A549 (cell line): ENCODE measurements around the gene AP3B2. TPM values are rescaled to one million over a fixed set of nuclear protein-coding genes. Genes with fewer than 3 reads are reported as not detected.

Experiments
- ATAC-seq, 2 experiments: fragments of 200-7000 bp in 1 of 2; fragments of >200 bp in 1 of 2; cut with Nextera tagmentation in 1 of 2; cut with Tn5 transposase in 1 of 2; 3 replicates each; pipeline versions ENCODE4 v1.8.0 to v1.9.1; 2018 to 2020; ENCODE audit warnings: mild to moderate bottlenecking in 1 of 2, moderate library complexity in 1 of 2
- CTCF ChIA-PET: fragments of 300-600 bp; sonication (Branson Sonifier 250); formaldehyde crosslinking; extraction: SDS; loops from one replicate; lab custom pipeline; 2021; ENCODE audit warnings: antibody characterized with exemption, inconsistent platforms; lab: Yijun Ruan, JAX
- POLR2A ChIA-PET: fragments of 350-600 bp; formaldehyde crosslinking; extraction: SDS; loops from one replicate; lab custom pipeline; 2021; ENCODE audit warnings: antibody characterized with exemption, inconsistent platforms; lab: Yijun Ruan, JAX
- DNase-seq, 2 experiments: peaks; one replicate each; pipeline versions ENCODE4 v3.0.0 to v3.0.0-alpha.2; 2011 to 2016; ENCODE audit warnings: low read depth in 1 of 2, low spot score in 1 of 2
- FAIRE-seq: peaks from 2 replicates; lab custom pipeline; 2011; peaks lifted over from hg19 to GRCh38; lab: Jason Lieb, UNC
- H3K27ac ChIP-seq, 2 experiments: fragments of >200 bp; sonication (Bioruptor Twin); formaldehyde crosslinking; 3 replicates each; pipeline ENCODE4 v1.5.1; 2016 to 2017
- H3K4me1 ChIP-seq: fragments of >200 bp; sonication (Bioruptor Twin); formaldehyde crosslinking; 3 replicates; pipeline ENCODE4 v1.6.1; 2016
- H3K4me2 ChIP-seq: fragments of >200 bp; sonication (Bioruptor Twin); formaldehyde crosslinking; 3 replicates; pipeline ENCODE4 v1.6.1; 2016
- H3K4me3 ChIP-seq: fragments of >200 bp; sonication (Bioruptor Twin); formaldehyde crosslinking; 3 replicates; pipeline ENCODE4 v1.5.1; 2016
- H3K9me3 ChIP-seq: fragments of >200 bp; sonication (Bioruptor Twin); formaldehyde crosslinking; 3 replicates; pipeline ENCODE4 v1.6.1; 2016
- BCL3 ChIP-seq: fragments of >200 bp; sonication (Bioruptor Twin); formaldehyde crosslinking; IDR thresholded peaks from 3 replicates; pipeline ENCODE4 v1.6.1; 2016
- CBX2 ChIP-seq: fragments of 200-600 bp; sonication (generic); IDR thresholded peaks from 2 replicates; pipeline ENCODE4 v1.6.1; 2016; ENCODE audit warnings: low read depth, mild to moderate bottlenecking, borderline replicate concordance
- CBX8 ChIP-seq: fragments of 200-600 bp; sonication (generic); IDR thresholded peaks from 2 replicates; pipeline ENCODE4 v1.6.1; 2016
- ESRRA ChIP-seq: fragments of 150-350 bp; IDR thresholded peaks from 2 replicates; pipeline ENCODE4 v1.6.1; 2014; ENCODE audit warnings: mild to moderate bottlenecking, low read length, borderline replicate concordance
- HDAC2 ChIP-seq: fragments of 200-600 bp; sonication (generic); IDR thresholded peaks from 2 replicates; pipeline ENCODE4 v1.6.1; 2016
- HMGXB4 ChIP-seq: fragments of 250-450 bp; sonication (Bioruptor Pico); IDR thresholded peaks from 2 replicates; pipeline ENCODE4 v1.5.0; 2021; ENCODE audit warnings: mild to moderate bottlenecking, moderate library complexity, borderline replicate concordance
- KDM1A ChIP-seq: fragments of 200-600 bp; sonication (generic); IDR thresholded peaks from 2 replicates; pipeline ENCODE4 v1.6.1; 2016; ENCODE audit warnings: low read depth, mild to moderate bottlenecking
- MAFK ChIP-seq: fragments of 450-650 bp; IDR thresholded peaks from 2 replicates; pipeline ENCODE4 v1.6.1; 2014; ENCODE audit not compliant: partially characterized antibody
- MAZ ChIP-seq: fragments of 150-350 bp; IDR thresholded peaks from 2 replicates; pipeline ENCODE4 v1.6.1; 2014; ENCODE audit warnings: antibody characterized with exemption, low read depth, low read length, borderline replicate concordance
- NFE2L2 ChIP-seq: fragments of 150-350 bp; conservative IDR thresholded peaks from 2 replicates; pipeline ENCODE4 v1.6.1; 2014; ENCODE audit warnings: low read length
- POLR2A ChIP-seq: IDR thresholded peaks from 2 replicates; pipeline ENCODE4 v1.6.1; 2012; ENCODE audit warnings: mild to moderate bottlenecking, low read length
- RFX5 ChIP-seq: fragments of 450-650 bp; IDR thresholded peaks from 2 replicates; pipeline ENCODE4 v1.7.1; 2014; ENCODE audit warnings: antibody characterized with exemption, mild to moderate bottlenecking, moderate library complexity
- RNF2 ChIP-seq: fragments of 200-600 bp; sonication (generic); IDR thresholded peaks from 2 replicates; pipeline ENCODE4 v1.6.1; 2016; ENCODE audit warnings: low read depth, mild to moderate bottlenecking, antibody characterized with exemption, moderate library complexity, borderline replicate concordance
- WGBS: methylation state at CpG from one replicate; pipeline ENCODE4 v1.1.6; 2017; ENCODE audit errors: missing lambda C conversion rate; 5-methylcytosine and 5-hydroxymethylcytosine counted together
- polyA plus RNA-seq, 4 experiments: library from polyadenylated mRNA; depleted of rRNA in 3 of 4; stranded (reverse); fragments of >200 nt; fragmentation: RNase III in 1 of 4; extraction: RNeasy Plus Mini Kit Qiagen cat#74134 plus additional on column Dnase treatment in 1 of 4; gene quantifications; 2 replicates in 3 of 4; 3 replicates in 1 of 4; pipeline ENCODE4 v1.2.3, GENCODE V29; 2011 to 2017
- TF ChIP-seq, protein P1 (sequence below): IDR thresholded peaks from 2 replicates; pipeline ENCODE4 v1.6.1; 2012; ENCODE audit warnings: low read depth, borderline replicate concordance
- TF ChIP-seq, protein P2 (sequence below): IDR thresholded peaks from 2 replicates; pipeline ENCODE4 v1.6.1; 2012
- TF ChIP-seq, protein P3 (sequence below): fragments of 200-600 bp; sonication (generic); IDR thresholded peaks from 2 replicates; pipeline ENCODE4 v1.6.1; 2016; ENCODE audit warnings: antibody characterized with exemption, mild to moderate bottlenecking, moderate library complexity

AP3B2 gene
- polyA plus RNA-seq, 2 of the 4 experiments (the other 2 are of a cell fraction) = 0.32 to 0.68 TPM

GRCh38 chr15:82731527-82731926, 21.9 kb upstream of the AP3B2 start:
- no peaks in the 10 kb centered on the region for H3K4me1 ChIP-seq
- FAIRE-seq (no peak), DNase-seq (no peak), ATAC-seq (no peak)
- CTCF ChIA-PET = no interaction called here
- H3K4me2 ChIP-seq = no peak overlapping the region
- TF ChIP-seq BCL3 (no peak), RNF2 (no peak), HMGXB4 (no peak), MAZ (no peak), MAFK (no peak)
- TF ChIP-seq, protein P1, sequence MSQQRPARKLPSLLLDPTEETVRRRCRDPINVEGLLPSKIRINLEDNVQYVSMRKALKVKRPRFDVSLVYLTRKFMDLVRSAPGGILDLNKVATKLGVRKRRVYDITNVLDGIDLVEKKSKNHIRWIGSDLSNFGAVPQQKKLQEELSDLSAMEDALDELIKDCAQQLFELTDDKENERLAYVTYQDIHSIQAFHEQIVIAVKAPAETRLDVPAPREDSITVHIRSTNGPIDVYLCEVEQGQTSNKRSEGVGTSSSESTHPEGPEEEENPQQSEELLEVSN = no peak
- POLR2A ChIA-PET = interaction anchor here (0.7 to 1.2 kb wide), 2 partner anchors 19 to 284 kb away, joined by 3 read pairs; no protein-coding TSS in a partner anchor
- WGBS = 94% methylated on average over 2 of the region's 2 CpGs
- no peak overlapping the region for H3K27ac ChIP-seq
- no peaks in the 10 kb centered on the region for H3K9me3 ChIP-seq
- no peak overlapping the region for H3K4me3 ChIP-seq

GRCh38 chr15:82730022-82730530, 20.4 kb upstream of the AP3B2 start:
- Histone ChIP-seq H3K4me3 (no peak overlapping the region), H3K9me3 (no peaks in the 10 kb centered on the region)
- POLR2A ChIA-PET = no interaction called here
- CTCF ChIA-PET = interaction anchor here (0.5 to 1.1 kb wide), 4 partner anchors 20 to 199 kb away, joined by 3 to 5 read pairs (median 3); no protein-coding TSS in a partner anchor
- TF ChIP-seq HDAC2 (no peak), CBX8 (no peak)
- TF ChIP-seq, all 56 proteins: peak for 0
- H3K4me2 ChIP-seq = no peak overlapping the region
- no peaks in the 10 kb centered on the region for H3K4me1 ChIP-seq
- 62% methylated on average over 11 of the region's 11 CpGs for WGBS
- FAIRE-seq = no peak
- H3K27ac ChIP-seq = no peak overlapping the region
- no peak for DNase-seq
- no peak for ATAC-seq

GRCh38 chr15:82726816-82727215, 17.1 kb upstream of the AP3B2 start:
- Histone ChIP-seq H3K9me3 (no peaks in the 10 kb centered on the region), H3K4me1 (no peaks in the 10 kb centered on the region), H3K4me3 (no peak overlapping the region), H3K27ac (no peak overlapping the region), H3K4me2 (no peak overlapping the region)
- no peak for DNase-seq
- WGBS = 67% methylated on average over 10 of the region's 10 CpGs
- ChIA-PET CTCF (interaction anchor here (0.6 kb wide), 2 partner anchors 17 to 18 kb away, joined by 3 read pairs; no protein-coding TSS in a partner anchor), POLR2A (interaction anchor here (2.7 kb wide), 1 partner anchor 24 kb away, joined by 8 read pairs; no protein-coding TSS in a partner anchor)
- no peak for FAIRE-seq
- no peak for ATAC-seq
- TF ChIP-seq ESRRA (no peak), POLR2A (peak; percentile 5; the same call in 1 of the 2 replicates)
- TF ChIP-seq, protein P2, sequence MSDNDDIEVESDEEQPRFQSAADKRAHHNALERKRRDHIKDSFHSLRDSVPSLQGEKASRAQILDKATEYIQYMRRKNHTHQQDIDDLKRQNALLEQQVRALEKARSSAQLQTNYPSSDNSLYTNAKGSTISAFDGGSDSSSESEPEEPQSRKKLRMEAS = no peak

DNA sequence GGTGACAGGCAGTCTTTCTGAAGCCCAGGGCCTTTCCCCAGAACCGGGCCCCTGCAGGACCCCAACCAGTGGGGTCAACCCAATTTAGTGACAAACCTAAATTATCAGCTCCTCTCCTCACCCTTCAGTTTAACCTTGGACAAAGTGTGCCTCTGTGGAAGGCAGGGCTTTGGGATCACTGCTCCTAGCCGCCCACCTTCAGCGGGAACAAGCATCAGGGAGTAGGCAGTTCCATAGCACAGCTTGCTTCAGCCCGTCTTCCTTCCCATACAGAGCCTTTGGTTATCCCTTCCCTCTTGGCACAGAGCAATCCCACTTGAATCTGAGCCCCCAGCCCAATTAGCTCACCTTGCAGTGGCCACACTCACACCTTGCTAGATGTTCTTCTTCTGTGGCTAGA, 5.3 kb upstream of the AP3B2 start:
- no peak overlapping the region for H3K4me2 ChIP-seq
- no peak overlapping the region for H3K27ac ChIP-seq
- WGBS = 36% methylated on average over 4 of the region's 4 CpGs
- ATAC-seq = 0 out of 6 replicates have a peak, but pooled peaks of 1 of the 2 experiments have one; percentile 17
- H3K4me1 ChIP-seq = no peaks in the 10 kb centered on the region
- no peak for FAIRE-seq
- ChIA-PET CTCF (interaction anchor here (2.2 kb wide), 1 partner anchor 175 kb away, joined by 5 read pairs; the partner anchor contains the start of gene RPS17), POLR2A (interaction anchor here (1.6 kb wide), 1 partner anchor 35 kb away, joined by 7 read pairs; no protein-coding TSS in a partner anchor)
- no peak overlapping the region for H3K4me3 ChIP-seq
- H3K9me3 ChIP-seq = no peaks in the 10 kb centered on the region
- DNase-seq = no peak
- no peak for TF ChIP-seq HMGXB4
- no peak for TF ChIP-seq CBX2
- TF ChIP-seq, protein P2 = no peak
- TF ChIP-seq RFX5 = no peak
- no peak for TF ChIP-seq NFE2L2
- no peak for TF ChIP-seq KDM1A
- TF ChIP-seq, protein P1 = no peak
- TF ChIP-seq, protein P3, sequence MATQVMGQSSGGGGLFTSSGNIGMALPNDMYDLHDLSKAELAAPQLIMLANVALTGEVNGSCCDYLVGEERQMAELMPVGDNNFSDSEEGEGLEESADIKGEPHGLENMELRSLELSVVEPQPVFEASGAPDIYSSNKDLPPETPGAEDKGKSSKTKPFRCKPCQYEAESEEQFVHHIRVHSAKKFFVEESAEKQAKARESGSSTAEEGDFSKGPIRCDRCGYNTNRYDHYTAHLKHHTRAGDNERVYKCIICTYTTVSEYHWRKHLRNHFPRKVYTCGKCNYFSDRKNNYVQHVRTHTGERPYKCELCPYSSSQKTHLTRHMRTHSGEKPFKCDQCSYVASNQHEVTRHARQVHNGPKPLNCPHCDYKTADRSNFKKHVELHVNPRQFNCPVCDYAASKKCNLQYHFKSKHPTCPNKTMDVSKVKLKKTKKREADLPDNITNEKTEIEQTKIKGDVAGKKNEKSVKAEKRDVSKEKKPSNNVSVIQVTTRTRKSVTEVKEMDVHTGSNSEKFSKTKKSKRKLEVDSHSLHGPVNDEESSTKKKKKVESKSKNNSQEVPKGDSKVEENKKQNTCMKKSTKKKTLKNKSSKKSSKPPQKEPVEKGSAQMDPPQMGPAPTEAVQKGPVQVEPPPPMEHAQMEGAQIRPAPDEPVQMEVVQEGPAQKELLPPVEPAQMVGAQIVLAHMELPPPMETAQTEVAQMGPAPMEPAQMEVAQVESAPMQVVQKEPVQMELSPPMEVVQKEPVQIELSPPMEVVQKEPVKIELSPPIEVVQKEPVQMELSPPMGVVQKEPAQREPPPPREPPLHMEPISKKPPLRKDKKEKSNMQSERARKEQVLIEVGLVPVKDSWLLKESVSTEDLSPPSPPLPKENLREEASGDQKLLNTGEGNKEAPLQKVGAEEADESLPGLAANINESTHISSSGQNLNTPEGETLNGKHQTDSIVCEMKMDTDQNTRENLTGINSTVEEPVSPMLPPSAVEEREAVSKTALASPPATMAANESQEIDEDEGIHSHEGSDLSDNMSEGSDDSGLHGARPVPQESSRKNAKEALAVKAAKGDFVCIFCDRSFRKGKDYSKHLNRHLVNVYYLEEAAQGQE = no peak
- no peak for TF ChIP-seq MAZ
